Thyroid gland (tissue), 4 donors: ENCODE results near the gene CFAP251. TPM values are rescaled to one million over a fixed set of nuclear protein-coding genes. Genes with fewer than 3 reads are reported as not detected.

Experiments used
- DNase-seq, 2 donors: peaks; one replicate each; pipeline ENCODE4 v3.0.0-alpha.2; 2019
- H3K27ac ChIP-seq, 3 donors: fragments of 200-600 bp; sonication (generic); 1 replicate in 2 of 3; 2 replicates in 1 of 3; pipeline ENCODE4 v1.5.1; 2016 to 2019; ENCODE audit warnings: mild to moderate bottlenecking in 1 of 3, moderate library complexity in 1 of 3
- H3K27me3 ChIP-seq: fragments of 200-600 bp; sonication (generic); one replicate; pipeline ENCODE4 v1.5.1; 2019
- H3K36me3 ChIP-seq, 2 donors: fragments of 200-600 bp; sonication (generic); one replicate each; pipeline ENCODE4 v1.5.1; 2016 to 2019
- H3K4me1 ChIP-seq, 2 donors: fragments of 200-600 bp; sonication (generic); one replicate each; pipeline ENCODE4 v1.5.1; 2017 to 2019
- H3K4me3 ChIP-seq, 3 donors: fragments of 200-600 bp; sonication (generic); replicated peaks in 1 of 3; 1 replicate in 2 of 3; 2 replicates in 1 of 3; pipeline ENCODE4 v1.5.1; 2016; ENCODE audit warnings: mild to moderate bottlenecking in 1 of 3
- H3K9me3 ChIP-seq: fragments of 200-600 bp; sonication (generic); one replicate; pipeline ENCODE4 v1.5.1; 2017
- POLR2A ChIP-seq, 2 donors: fragments of 450-650 bp; IDR thresholded peaks; one replicate each; pipeline ENCODE4 v1.6.1; 2017; ENCODE audit warnings: antibody characterized with exemption in 2 of 2, mild to moderate bottlenecking in 2 of 2, moderate library complexity in 1 of 2
- WGBS, 2 donors: methylation state at CpG; one replicate each; pipeline ENCODE4 v1.1.5; 2017; 5-methylcytosine and 5-hydroxymethylcytosine counted together
- intact Hi-C: fragments of 100-400 bp; cut with DNase I; formaldehyde crosslinking; loops from one replicate; pipeline ENCODE4 v1.15.1; 2023
- total RNA-seq, 4 donors: library from RNA; depleted of rRNA; stranded (reverse); fragments of >200 nt; gene quantifications; one replicate each; pipeline ENCODE4 v1.2.3, GENCODE V29; 2016
- TF ChIP-seq, protein P1 (sequence below), 6 experiments: fragments of 200-600 bp in 3 of 6; fragments of 450-650 bp in 3 of 6; sonication (generic) in 3 of 6; IDR thresholded peaks; one replicate each; pipeline ENCODE4 v1.5.1; 2016 to 2019; ENCODE audit warnings: antibody characterized with exemption in 6 of 6, mild to moderate bottlenecking in 2 of 6, inconsistent platforms in 1 of 6, moderate library complexity in 1 of 6

The CFAP251 gene
- total RNA-seq, 4 donors from 2014 or later, result 17.7 to 27.0 (median 23.7) TPM

DNA sequence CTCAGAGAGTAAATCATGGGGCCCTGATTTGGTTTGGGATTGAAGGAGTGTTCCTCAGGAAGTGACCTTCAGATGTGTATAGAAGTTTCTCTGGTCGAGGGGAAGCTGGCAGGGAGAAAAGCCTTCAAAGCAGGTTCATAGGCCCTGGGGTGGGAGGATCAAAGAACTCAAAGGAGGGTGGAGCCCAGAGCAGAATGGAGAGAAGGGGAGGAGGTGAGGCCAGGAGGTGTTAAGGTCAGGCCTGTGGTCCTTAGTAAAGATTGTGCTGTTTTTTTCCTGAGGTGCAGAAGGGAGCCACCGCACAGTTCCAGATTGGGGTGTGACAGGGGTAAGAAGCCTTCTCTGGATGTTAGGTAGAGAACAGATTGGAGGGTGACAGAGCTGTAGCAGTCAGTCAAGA lies 9.7 kb upstream of the CFAP251 start:
- Histone ChIP-seq H3K4me1 (no peaks in the 10 kb centered on the region), H3K9me3 (no peaks in the 10 kb centered on the region), H3K27me3 (no peaks in the 10 kb centered on the region), H3K4me3 (no peak overlapping the region), H3K36me3 (peaks cover 31 to 33% of the 10 kb centered on the region in 2 donors), H3K27ac (no peak overlapping the region)
- WGBS, 2 donors, result 73 to 75% methylated on average over 2 of the region's 2 CpGs
- intact Hi-C loops, result no loop called here
- no peak for DNase-seq
- no peak for TF ChIP-seq POLR2A (IDR thresholded peaks at IDR 0.05)
- TF ChIP-seq, protein P1, sequence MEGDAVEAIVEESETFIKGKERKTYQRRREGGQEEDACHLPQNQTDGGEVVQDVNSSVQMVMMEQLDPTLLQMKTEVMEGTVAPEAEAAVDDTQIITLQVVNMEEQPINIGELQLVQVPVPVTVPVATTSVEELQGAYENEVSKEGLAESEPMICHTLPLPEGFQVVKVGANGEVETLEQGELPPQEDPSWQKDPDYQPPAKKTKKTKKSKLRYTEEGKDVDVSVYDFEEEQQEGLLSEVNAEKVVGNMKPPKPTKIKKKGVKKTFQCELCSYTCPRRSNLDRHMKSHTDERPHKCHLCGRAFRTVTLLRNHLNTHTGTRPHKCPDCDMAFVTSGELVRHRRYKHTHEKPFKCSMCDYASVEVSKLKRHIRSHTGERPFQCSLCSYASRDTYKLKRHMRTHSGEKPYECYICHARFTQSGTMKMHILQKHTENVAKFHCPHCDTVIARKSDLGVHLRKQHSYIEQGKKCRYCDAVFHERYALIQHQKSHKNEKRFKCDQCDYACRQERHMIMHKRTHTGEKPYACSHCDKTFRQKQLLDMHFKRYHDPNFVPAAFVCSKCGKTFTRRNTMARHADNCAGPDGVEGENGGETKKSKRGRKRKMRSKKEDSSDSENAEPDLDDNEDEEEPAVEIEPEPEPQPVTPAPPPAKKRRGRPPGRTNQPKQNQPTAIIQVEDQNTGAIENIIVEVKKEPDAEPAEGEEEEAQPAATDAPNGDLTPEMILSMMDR (IDR thresholded peaks at IDR 0.05), result no peak

DNA sequence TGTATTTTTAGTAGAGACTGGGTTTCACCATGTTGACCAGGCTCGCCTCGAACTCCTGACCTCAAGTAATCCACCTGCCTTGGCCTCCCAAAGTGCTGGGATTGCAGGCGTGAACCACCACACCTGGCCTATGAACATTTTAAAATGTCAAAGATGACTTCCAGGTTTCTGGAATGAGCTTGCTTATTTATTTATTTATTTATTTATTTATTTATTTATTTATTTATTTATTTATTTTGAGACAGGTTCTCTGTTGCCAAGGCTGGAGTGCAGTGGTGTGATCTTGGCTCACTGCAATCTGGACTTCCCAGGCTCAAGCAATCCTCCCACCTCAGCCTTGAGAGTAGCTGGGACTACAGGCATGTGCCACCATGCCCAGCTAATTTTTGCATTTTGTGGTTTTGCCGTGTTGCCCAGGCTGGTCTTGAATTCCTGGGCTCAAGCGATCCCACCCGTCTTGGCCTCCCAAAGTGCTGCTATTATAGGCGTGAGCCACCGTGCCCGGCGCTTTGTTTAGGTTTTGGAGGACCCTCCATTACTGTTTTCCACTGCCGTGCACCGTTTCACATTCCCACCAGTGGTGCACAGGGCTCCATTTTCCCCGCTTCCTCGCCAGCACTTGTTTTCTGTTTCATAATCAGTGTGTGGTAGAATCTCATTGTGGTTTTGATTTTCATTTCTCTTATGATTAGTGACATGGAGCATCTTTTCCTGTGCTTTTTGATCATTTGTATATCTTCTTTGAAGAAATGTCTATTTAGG lies 6.4 kb upstream of the CFAP251 start:
- H3K4me1 ChIP-seq, result no peaks in the 10 kb centered on the region
- no peaks in the 10 kb centered on the region for H3K9me3 ChIP-seq
- peaks cover 24 to 25% of the 10 kb centered on the region in 2 donors for H3K36me3 ChIP-seq
- WGBS, 2 donors, result 93 to 94% methylated on average over 14 of the region's 14 CpGs
- H3K27ac ChIP-seq, result no peak overlapping the region
- DNase-seq, result no peak
- TF ChIP-seq, protein P1 (IDR thresholded peaks at IDR 0.05), result no peak
- no peak for TF ChIP-seq POLR2A (IDR thresholded peaks at IDR 0.05)
- no peaks in the 10 kb centered on the region for H3K27me3 ChIP-seq
- intact Hi-C loops, result no loop called here
- no peak overlapping the region for H3K4me3 ChIP-seq

DNA sequence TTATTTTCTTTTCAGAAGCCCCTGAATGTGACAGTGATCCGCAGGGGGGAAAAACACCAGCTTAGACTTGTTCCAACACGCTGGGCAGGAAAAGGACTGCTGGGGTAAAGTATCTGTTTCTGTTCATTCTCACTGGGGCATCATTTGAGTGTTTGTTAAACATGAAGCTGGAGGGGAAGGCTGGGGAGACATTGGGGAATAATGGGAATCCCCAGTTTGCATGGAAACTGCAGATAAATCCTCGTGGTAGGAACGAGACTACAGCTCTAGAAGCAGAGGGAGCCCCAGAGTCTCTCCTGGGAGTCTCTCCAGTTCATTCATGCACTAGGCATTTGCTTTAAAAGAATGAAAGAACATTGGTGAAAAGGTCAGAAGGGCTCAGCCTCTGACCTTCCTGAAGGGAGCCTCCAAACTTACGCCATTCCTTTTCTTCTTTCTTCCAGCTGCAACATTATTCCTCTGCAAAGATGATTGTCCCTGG lies 2.5 kb upstream of the CFAP251 start:
- peaks cover 5 to 8% of the 10 kb centered on the region in 2 donors for H3K4me1 ChIP-seq
- peaks cover 21 to 25% of the 10 kb centered on the region in 2 donors for H3K36me3 ChIP-seq
- TF ChIP-seq, protein P1 (IDR thresholded peaks at IDR 0.05), result no peak
- TF ChIP-seq POLR2A (IDR thresholded peaks at IDR 0.05), result no peak
- 81 to 82% methylated on average over 5 of the region's 5 CpGs for WGBS, 2 donors
- no peak for DNase-seq
- intact Hi-C loops, result loop anchor here (5.0 kb wide), 1 partner anchor 211 kb away; no protein-coding TSS in a partner anchor
- no peaks in the 10 kb centered on the region for H3K27me3 ChIP-seq
- no peak overlapping the region for H3K4me3 ChIP-seq
- no peak overlapping the region for H3K27ac ChIP-seq
- H3K9me3 ChIP-seq, result no peaks in the 10 kb centered on the region

DNA sequence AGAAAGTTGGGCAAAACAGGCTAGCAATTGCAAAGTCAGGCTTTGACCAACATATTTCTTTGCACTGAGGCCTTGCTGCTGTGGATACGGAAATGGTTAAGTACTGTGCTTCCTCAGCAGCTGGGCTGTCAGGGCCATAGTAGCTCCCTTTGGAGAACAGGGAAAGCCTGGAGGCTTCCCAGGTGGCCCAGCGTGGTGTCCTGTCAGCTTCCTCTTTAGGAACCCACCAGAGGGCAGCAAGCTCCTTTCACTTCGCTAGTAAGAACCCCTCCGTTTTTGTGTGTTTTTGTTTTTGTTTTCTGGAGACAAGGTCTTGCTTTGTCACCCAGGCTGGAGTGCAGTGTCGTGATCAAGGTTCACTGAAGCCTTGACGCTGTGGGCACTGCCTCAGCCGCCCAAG lies 1.7 kb upstream of the CFAP251 start:
- Histone ChIP-seq H3K27ac (no peak overlapping the region), H3K9me3 (no peaks in the 10 kb centered on the region), H3K36me3 (peaks cover 21 to 25% of the 10 kb centered on the region in 2 donors), H3K27me3 (no peaks in the 10 kb centered on the region), H3K4me3 (no peak overlapping the region), H3K4me1 (peaks cover 5 to 8% of the 10 kb centered on the region in 2 donors)
- 80% methylated on average over 7 of the region's 7 CpGs for WGBS, 2 donors
- TF ChIP-seq POLR2A (IDR thresholded peaks at IDR 0.05), result no peak
- no peak for DNase-seq
- intact Hi-C loops, result loop anchor here (5.0 kb wide), 1 partner anchor 211 kb away; no protein-coding TSS in a partner anchor

DNA sequence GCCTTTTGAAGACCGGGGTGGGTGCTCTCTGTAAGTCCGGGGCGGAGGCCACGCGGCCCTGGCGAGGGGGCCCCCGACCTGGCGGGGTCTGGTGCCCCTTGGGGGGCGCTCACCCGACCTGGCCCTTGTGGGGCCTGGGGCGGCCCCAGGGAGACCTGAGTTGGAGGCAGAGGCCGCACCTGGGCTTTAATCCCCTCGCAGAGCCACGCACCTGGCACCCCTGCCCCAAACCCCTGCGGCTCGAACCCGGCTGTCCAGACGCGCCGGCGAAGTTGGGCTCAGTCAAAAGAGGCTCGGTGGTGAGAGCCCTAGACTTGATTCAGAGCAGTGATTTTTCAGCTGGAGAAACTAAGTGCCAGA lies 267 bp downstream of the CFAP251 start:
- peak overlapping the region; percentile 3 to 51 (median 24) for H3K4me3 ChIP-seq
- 25 to 30% methylated on average over 10 to 14 of the region's 22 CpGs for WGBS, 2 donors
- peak; percentile 32 to 35 for DNase-seq
- TF ChIP-seq, protein P1 (IDR thresholded peaks at IDR 0.05), result no peak
- TF ChIP-seq POLR2A (IDR thresholded peaks at IDR 0.05), result no peak
- intact Hi-C loops, result loop anchor here (5.0 kb wide), 1 partner anchor 209 kb away; no protein-coding TSS in a partner anchor
- H3K36me3 ChIP-seq, result peaks cover 20 to 21% of the 10 kb centered on the region in 2 donors
- no peaks in the 10 kb centered on the region for H3K9me3 ChIP-seq
- H3K4me1 ChIP-seq, result peaks cover 8 to 10% of the 10 kb centered on the region in 2 donors
- H3K27me3 ChIP-seq, result no peaks in the 10 kb centered on the region
- peak overlapping the region in 1 of 3 donors; percentile 67 for H3K27ac ChIP-seq
